VCaP (cell line): Measurements from ENCODE around the gene TBC1D1.

ENCODE experiments used
- H3K27ac ChIP-seq: fragments of 450-650 bp; 2 replicates; pipeline ENCODE4 v1.5.1; 2017
- CTCF ChIP-seq: fragments of 450-650 bp; conservative IDR thresholded peaks from 2 replicates; pipeline ENCODE4 v1.5.1; 2017; ENCODE audit warnings: mild to moderate bottlenecking, moderate library complexity

The TBC1D1 gene

DNA sequence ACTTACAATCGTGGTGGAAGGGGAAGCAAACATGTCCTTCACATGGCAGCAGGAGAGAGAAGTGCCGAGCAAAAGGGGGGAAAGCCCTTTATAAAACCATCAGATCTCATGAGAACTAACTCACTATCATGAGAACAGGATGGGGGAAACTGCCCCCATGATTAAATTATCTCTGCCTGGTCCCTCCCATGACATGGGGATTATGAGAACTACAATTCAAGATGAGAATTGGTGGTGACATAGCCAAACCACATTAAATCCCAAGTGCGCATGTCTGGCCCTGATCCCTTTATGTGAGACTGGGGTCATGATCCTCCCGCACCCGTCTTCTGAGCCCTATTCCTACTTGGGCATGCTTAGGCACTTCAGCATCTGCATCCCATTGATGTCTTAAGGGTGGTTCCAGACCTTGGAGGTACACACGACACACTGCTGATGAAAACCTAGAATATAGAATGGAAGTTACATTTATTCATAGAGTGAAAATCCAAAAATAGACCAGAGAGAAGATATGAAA is 185.3 kb downstream of the TBC1D1 start:
- no peak for TF ChIP-seq CTCF

GRCh38 chr4:38077791-38078489 is 187.1 kb downstream of the TBC1D1 start:
- no peak for TF ChIP-seq CTCF
- H3K27ac ChIP-seq: no peak overlapping the region

More for the DNA sequence above, 185.3 kb downstream of the TBC1D1 start:
- H3K27ac ChIP-seq: no peak overlapping the region

DNA sequence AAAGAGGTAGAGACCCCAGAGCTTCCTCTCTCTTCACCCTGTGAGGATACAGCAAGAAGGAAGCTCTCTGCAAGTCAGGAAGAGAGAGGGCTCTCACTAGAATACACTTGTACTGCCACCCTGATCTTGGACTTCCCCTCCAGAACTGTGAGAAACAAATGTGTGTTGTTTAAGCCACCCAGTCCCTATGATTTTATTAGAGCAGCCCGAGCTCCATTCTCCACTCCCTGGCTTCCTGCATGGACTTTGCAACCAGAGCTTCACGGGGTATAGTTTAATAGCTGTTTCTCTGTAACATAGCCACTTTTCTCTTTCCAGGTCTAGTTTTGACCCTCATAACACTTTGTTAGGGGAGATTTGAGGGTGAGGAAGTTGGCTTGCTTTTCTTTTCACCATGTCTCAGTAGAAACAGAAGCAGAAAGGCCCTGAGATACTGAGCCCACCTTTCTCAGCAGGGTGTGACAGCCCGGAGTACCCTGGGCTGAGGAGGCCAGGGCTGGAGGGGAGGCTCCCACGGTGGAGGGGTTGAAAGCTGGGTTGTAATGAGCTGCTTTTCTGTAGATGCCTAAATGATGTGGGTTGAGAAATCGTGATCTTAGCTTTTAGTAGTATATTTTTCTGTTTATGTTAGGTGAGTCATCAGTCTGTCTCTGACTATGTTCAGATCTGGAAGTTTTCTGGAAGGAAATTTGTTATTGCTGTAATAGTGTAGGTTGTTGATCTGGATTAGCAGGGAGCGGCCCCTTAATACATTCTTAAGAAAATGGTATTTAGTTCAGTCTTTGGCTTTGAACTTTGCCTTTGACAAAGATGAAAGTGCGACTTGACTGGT is 187.9 kb downstream of the TBC1D1 start:
- no peak for TF ChIP-seq CTCF
- H3K27ac ChIP-seq: no peak overlapping the region

GRCh38 chr4:38080061-38080974 is 189.4 kb downstream of the TBC1D1 start:
- no peak overlapping the region for H3K27ac ChIP-seq
- TF ChIP-seq CTCF: no peak

GRCh38 chr4:38082021-38082420 is 191.1 kb downstream of the TBC1D1 start:
- H3K27ac ChIP-seq: no peak overlapping the region
- TF ChIP-seq CTCF: no peak

- H3K27ac ChIP-seq: no peak overlapping the region
Measured at GRCh38 chr4:38082424-38083385, 191.8 kb downstream of the TBC1D1 start.

More at GRCh38 chr4:38082424-38083385, 191.8 kb downstream of the TBC1D1 start:
- TF ChIP-seq CTCF: no peak
